ENCODE results near the gene PPP2R5D.

DNA sequence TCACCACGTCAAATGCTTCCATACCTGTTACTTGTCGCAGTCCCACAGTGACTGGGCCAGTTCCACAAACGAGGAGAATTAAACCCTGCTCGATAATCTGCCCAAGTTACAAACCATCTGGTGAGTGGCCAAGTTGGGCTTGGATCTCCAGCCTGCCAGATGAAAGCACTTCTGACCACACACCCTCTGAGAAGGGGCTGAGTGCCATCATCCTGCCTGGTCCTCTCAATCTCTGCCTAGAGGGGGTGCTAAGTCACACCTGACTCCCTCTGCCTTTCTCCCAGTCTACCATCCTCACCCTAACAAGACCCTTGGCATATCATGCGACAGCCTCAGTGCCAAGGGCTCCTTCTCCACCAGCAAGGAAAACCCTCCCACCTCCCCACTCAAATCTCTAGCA is 52.8 kb downstream of the PPP2R5D start:
- TF ChIP-seq, protein P1, sequence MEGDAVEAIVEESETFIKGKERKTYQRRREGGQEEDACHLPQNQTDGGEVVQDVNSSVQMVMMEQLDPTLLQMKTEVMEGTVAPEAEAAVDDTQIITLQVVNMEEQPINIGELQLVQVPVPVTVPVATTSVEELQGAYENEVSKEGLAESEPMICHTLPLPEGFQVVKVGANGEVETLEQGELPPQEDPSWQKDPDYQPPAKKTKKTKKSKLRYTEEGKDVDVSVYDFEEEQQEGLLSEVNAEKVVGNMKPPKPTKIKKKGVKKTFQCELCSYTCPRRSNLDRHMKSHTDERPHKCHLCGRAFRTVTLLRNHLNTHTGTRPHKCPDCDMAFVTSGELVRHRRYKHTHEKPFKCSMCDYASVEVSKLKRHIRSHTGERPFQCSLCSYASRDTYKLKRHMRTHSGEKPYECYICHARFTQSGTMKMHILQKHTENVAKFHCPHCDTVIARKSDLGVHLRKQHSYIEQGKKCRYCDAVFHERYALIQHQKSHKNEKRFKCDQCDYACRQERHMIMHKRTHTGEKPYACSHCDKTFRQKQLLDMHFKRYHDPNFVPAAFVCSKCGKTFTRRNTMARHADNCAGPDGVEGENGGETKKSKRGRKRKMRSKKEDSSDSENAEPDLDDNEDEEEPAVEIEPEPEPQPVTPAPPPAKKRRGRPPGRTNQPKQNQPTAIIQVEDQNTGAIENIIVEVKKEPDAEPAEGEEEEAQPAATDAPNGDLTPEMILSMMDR (conservative IDR thresholded peaks at IDR 0.05; ENCODE audit: low read length), result no peak
- TF ChIP-seq EZH2phosphoT487 (IDR thresholded peaks at IDR 0.05; ENCODE audit: borderline replicate concordance), result no peak
